ENCODE data around the gene TMEM35B.
"Not testable (repeated sequence)": the region's sequence is repeated elsewhere in the genome, so short reads cannot be mapped to it uniquely, and the experiment has no call there.

The TMEM35B gene

GRCh38 chr1:34975338-34975737 is 9.8 kb downstream of the TMEM35B start:
- no peak for DNase-seq

DNA sequence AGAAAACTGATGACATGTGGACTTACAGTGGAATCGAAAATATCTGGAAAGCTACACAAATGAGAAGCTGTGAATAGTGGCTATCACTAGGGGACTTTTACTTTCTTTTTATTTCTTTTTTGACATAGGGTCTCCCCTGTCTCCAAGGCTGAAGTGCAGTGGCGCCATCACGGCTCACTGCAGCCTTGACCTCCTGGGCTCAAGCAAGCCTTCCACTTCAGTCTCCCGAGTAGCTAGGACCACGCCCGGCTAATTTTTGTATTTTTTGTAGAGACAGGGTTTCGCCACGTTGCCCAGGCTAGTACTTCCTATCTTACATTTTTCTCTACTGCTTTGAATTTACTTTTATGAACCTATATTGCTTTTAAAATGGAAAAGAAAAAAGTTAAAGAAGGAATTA is 10.5 kb downstream of the TMEM35B start:
- no peak for DNase-seq

- no peak for DNase-seq
These were observed 11.8 kb downstream of the TMEM35B start for GRCh38 chr1:34973326-34973725.

- no peak for DNase-seq
These were observed 14.3 kb downstream of the TMEM35B start for GRCh38 chr1:34970829-34971228.

- DNase-seq: no peak
These were observed 14.9 kb downstream of the TMEM35B start for GRCh38 chr1:34970220-34970735.

DNA sequence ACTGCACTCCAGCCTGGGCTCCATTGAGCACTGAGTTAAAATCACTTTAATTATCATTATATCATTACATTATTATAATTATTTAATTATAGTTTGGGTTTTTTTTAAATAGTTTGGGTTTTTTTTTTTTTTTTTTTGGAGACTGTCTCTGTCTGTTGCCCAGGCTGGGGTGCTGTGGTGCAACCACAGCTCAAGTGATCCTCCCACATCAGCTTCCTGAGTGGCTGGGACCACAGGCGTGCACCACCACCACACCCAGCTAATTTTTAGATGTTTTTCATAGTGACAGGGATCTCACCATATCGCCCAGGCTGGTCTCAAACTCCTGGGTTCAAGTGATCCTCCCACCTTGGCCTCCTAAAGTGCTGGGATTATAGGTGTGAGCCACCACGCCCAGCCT is 16.9 kb downstream of the TMEM35B start:
- DNase-seq: not testable (repeated sequence)

DNA sequence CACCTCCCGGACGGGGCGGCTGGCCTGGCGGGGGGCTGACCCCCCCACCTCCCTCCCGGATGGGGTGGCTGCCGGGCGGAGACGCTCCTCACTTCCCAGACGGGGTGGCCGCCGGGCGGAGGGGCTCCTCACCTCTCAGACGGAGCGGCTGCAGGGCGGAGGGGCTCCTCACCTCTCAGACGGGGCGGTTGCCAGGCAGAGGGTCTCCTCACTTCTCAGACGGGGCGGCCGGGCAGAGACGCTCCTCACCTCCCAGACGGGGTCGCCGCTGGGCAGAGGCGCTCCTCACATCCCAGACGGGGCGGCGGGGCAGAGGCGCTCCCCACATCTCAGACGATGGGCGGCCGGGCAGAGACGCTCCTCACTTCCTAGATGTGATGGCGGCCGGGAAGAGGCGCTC is 17.5 kb downstream of the TMEM35B start:
- not testable (repeated sequence) for DNase-seq

DNA sequence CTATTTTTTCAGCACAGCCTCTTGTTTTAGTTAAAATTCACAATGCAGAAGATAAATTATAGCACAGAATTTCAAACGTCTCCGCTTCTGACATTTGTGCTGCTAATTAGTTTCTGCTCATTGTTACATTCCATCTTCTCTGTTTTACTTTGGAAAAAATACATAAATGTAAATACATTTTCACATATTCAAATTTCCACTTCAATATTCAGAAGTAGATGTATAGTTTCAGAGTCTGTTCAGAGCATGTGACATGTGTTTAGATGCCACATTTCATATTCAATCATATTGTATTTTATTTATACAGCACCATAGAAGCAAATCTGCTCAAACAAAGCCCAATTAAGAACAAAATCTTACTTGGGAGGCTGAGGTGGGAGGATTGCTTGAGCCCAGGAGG is 19.6 kb downstream of the TMEM35B start:
- no peak for DNase-seq

- no peak for DNase-seq
These were observed 34.7 kb downstream of the TMEM35B start for GRCh38 chr1:34950428-34950827.

- not testable (repeated sequence) for DNase-seq
These were observed 36.4 kb downstream of the TMEM35B start for GRCh38 chr1:34948739-34949138.

GRCh38 chr1:34947641-34948314 is 37.4 kb downstream of the TMEM35B start:
- DNase-seq: not testable (repeated sequence)

DNA sequence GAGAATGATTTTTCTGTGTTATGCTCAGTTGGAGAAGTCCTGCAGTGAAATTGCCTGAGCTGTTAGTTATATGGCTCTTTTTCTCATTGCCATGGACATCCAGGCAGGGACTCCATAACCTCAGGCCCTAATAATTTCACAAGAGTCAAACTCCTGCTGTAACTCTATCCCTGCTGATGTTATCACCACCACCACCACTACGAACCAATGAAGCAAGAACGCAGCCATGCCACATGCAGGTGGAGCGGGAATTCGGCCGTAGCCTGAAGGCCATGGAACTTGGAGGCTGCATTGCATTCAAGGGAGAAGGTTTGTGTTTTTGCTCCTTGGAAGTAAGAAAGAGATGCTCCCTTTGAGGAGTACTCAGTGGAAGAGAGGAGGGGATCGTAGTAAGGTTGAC is 38.9 kb downstream of the TMEM35B start:
- no peak for DNase-seq

DNA sequence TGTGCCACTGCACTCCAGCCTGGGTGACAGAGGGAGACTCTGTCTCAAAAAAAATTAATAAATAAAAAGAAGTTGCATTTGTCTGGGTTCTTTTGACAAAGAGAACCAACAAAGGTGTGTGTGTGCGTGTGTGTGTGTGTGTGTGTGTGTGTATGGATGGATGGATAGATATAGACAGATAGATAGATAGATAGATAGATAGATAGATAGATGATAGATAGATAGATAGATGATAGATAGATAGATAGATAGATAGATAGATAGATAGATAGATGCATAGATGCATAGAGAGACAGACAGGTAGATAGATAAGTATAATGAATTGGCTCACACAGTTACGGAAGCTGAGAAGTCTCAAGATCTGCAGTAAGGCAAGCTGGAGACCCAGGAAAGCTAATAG is 43.3 kb downstream of the TMEM35B start:
- DNase-seq: not testable (repeated sequence)

Data from CD4-positive, alpha-beta T cell treated with Interleukin-15 for 1 hour (primary cell).